Stimulated activated CD4-positive, alpha-beta T cell treated with anti-CD3 and anti-CD28 coated beads, Interleukin-12 subunit alpha, Interleukin-12 subunit beta, amount 100 ng/mL, for 4 hours (primary cell): ENCODE results near the gene GPR17.

Source experiments
- DNase-seq: peaks from one replicate; pipeline ENCODE4 v3.0.0-alpha.2; 2020

GPR17 gene

GRCh38 chr2:127673291-127674069 lies 27.5 kb downstream of the GPR17 start:
- DNase-seq = no peak

- DNase-seq = peak; percentile 23
Observed at GRCh38 chr2:127674241-127675209, 28.6 kb downstream of the GPR17 start.

- no peak for DNase-seq
Observed at GRCh38 chr2:127675331-127676261, 29.6 kb downstream of the GPR17 start, which contains the start of gene LIMS2. Gene LIMS2, minus strand, starts transcription at chr2:127675530. Its CDS starts 506 bp downstream, at chr2:127675024.

GRCh38 chr2:127676906-127677305 lies 31.0 kb downstream of the GPR17 start:
- DNase-seq = no peak

- DNase-seq = no peak
Observed at GRCh38 chr2:127678531-127678930, 32.6 kb downstream of the GPR17 start.

- DNase-seq = no peak
Observed at GRCh38 chr2:127678991-127679390, 33.0 kb downstream of the GPR17 start.

GRCh38 chr2:127679680-127680361 lies 33.9 kb downstream of the GPR17 start:
- no peak for DNase-seq

- no peak for DNase-seq
Observed at GRCh38 chr2:127680706-127681287, 34.8 kb downstream of the GPR17 start.

- no peak for DNase-seq
Observed at GRCh38 chr2:127681288-127681804, 35.4 kb downstream of the GPR17 start.

- DNase-seq = no peak
Observed at GRCh38 chr2:127681976-127682857, 36.3 kb downstream of the GPR17 start.

GRCh38 chr2:127683056-127683455 lies 37.1 kb downstream of the GPR17 start:
- no peak for DNase-seq

- no peak for DNase-seq
Observed at GRCh38 chr2:127683757-127684156, 37.8 kb downstream of the GPR17 start.

GRCh38 chr2:127685410-127686080 lies 39.6 kb downstream of the GPR17 start:
- no peak for DNase-seq

GRCh38 chr2:127688405-127688804 lies 42.5 kb downstream of the GPR17 start:
- no peak for DNase-seq

GRCh38 chr2:127690696-127691095 lies 44.7 kb downstream of the GPR17 start:
- no peak for DNase-seq

- DNase-seq = no peak
Observed at GRCh38 chr2:127694986-127695385, 49.0 kb downstream of the GPR17 start.

GRCh38 chr2:127695491-127696472 lies 49.8 kb downstream of the GPR17 start:
- DNase-seq = peak; percentile 54

GRCh38 chr2:127697482-127698180 lies 51.7 kb downstream of the GPR17 start:
- DNase-seq = no peak
